ENCODE results near the gene RNF175.
"Not testable (repeated sequence)": the region's sequence is repeated elsewhere in the genome, so short reads cannot be mapped to it uniquely, and the experiment has no call there.

Gene RNF175

GRCh38 chr4:153676984-153677383 is 82.8 kb downstream of the RNF175 start:
- DNase-seq (ENCODE audit: low read depth): no peak

- no peak for DNase-seq (ENCODE audit: low read depth)
These were observed 83.3 kb downstream of the RNF175 start for GRCh38 chr4:153676486-153676885.

GRCh38 chr4:153669838-153670237 is 90.0 kb downstream of the RNF175 start:
- no peak for DNase-seq (ENCODE audit: low read depth)

DNA sequence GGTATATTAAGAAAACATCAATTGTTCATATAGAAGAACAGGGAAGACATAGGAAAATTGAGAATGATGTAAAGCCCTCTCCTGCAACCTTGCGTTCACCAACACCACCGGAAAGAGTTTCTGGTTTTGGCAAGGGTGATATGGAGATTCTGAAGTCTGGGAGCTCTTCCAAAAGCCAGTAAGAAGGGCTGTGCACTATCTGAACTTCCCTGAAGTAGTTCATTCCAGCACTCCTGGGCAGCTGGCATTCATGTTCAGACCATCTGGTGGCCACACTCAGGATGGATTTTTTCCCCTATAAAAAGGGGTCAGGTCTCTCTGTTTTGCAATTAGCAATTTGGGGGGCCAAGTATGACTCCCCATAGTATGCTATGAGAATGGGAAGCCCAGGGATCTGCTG is 91.2 kb downstream of the RNF175 start:
- DNase-seq (ENCODE audit: low read depth): no peak

GRCh38 chr4:153666505-153666904 is 93.3 kb downstream of the RNF175 start:
- DNase-seq (ENCODE audit: low read depth): not testable (repeated sequence)

DNA sequence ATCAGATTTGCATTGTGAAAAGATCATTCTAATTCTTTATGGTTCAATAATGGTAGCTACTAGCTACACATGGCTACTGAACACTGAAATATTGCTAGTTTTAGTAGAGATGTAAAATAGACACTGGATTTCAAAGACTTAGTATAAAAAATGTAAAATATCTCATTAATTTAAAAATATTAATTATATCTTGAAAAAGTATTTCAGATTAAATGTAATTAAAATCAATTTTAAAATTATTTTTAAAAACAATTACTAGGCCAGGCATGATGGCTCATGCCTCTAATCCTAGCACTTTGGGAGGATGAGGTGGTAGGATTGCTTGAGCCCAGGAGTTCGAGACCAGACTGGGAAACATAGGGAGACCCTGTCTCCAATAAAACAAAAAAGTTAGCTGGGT is 96.2 kb downstream of the RNF175 start:
- DNase-seq (ENCODE audit: low read depth): no peak

- no peak for DNase-seq (ENCODE audit: low read depth)
These were observed 97.9 kb downstream of the RNF175 start for GRCh38 chr4:153661908-153662307.

DNA sequence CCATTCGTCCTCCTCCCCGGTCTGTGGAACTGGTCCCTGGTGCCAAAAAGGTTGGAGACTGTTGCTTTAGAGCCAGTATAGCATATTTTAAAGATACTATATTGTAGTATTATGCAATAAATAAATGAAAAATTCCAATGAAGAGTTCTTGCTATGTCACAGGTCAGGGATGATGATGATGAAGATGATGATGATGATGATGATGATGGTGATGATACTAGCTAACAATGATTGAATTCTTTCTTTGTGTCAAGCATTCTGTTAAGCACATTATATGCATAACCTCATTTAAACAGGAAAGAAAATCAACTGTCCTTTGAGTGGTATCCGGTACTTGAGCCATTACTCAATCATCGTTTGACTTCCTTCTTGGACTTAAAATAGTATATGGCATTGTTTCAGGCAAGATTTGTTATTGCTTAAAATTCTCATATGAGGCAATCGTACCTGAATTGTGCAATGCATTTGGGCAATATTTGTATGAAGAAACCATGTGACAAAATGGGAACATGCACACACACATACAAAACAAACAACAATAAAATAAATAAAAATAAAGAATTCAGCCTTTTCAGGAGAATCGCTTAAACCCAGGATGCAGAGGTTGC is 98.5 kb downstream of the RNF175 start:
- DNase-seq (ENCODE audit: low read depth): no peak
